ENCODE results near the gene GPN2. TPM values are rescaled to one million over a fixed set of nuclear protein-coding genes. Genes with fewer than 3 reads are reported as not detected.
"Not testable (repeated sequence)": the region's sequence is repeated elsewhere in the genome, so short reads cannot be mapped to it uniquely, and the experiment has no call there.

Gene GPN2
- polyA plus RNA-seq, 1 donor from 2014 or later, result 20.2 TPM

DNA sequence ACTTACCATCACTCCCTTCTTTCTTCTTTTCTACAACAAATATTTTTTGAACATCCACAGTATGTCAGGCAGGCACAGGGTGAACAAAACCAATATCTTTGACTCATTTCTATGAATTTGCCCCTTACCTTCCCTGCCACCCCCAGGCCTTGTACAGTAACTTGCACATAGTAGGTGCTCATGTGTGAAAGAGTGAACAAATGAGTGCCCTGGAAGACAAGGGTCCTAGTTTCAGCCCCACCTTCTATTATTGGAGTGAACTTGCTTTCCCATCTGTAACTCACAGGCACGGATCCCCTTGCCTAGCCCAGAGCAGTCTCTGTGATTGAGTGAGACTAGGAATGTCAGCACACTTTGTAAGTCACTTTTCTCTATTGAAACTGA lies 50.8 kb downstream of the GPN2 start:
- H3K9me3 ChIP-seq (ENCODE audit: low read length), result no peaks in the 10 kb centered on the region
- no peak overlapping the region for H2AFZ ChIP-seq (ENCODE audit: low read depth, low read length)
- TF ChIP-seq EP300 (conservative IDR thresholded peaks at IDR 0.05; ENCODE audit: poor library complexity, severe bottlenecking) (no peak), TAF1 (IDR thresholded peaks at IDR 0.05; ENCODE audit: low read depth) (no peak), MXI1 (conservative IDR thresholded peaks at IDR 0.05; ENCODE audit: poor library complexity, severe bottlenecking) (no peak), EZH2 (IDR thresholded peaks at IDR 0.05; ENCODE audit: borderline replicate concordance, insufficient read depth, low read length, poor library complexity, severe bottlenecking) (no peak), POLR2AphosphoS5 (IDR thresholded peaks at IDR 0.05) (no peak)
- TF ChIP-seq, protein P1, sequence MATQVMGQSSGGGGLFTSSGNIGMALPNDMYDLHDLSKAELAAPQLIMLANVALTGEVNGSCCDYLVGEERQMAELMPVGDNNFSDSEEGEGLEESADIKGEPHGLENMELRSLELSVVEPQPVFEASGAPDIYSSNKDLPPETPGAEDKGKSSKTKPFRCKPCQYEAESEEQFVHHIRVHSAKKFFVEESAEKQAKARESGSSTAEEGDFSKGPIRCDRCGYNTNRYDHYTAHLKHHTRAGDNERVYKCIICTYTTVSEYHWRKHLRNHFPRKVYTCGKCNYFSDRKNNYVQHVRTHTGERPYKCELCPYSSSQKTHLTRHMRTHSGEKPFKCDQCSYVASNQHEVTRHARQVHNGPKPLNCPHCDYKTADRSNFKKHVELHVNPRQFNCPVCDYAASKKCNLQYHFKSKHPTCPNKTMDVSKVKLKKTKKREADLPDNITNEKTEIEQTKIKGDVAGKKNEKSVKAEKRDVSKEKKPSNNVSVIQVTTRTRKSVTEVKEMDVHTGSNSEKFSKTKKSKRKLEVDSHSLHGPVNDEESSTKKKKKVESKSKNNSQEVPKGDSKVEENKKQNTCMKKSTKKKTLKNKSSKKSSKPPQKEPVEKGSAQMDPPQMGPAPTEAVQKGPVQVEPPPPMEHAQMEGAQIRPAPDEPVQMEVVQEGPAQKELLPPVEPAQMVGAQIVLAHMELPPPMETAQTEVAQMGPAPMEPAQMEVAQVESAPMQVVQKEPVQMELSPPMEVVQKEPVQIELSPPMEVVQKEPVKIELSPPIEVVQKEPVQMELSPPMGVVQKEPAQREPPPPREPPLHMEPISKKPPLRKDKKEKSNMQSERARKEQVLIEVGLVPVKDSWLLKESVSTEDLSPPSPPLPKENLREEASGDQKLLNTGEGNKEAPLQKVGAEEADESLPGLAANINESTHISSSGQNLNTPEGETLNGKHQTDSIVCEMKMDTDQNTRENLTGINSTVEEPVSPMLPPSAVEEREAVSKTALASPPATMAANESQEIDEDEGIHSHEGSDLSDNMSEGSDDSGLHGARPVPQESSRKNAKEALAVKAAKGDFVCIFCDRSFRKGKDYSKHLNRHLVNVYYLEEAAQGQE (IDR thresholded peaks at IDR 0.05; ENCODE audit: borderline replicate concordance), result no peak
- TF ChIP-seq, protein P2, sequence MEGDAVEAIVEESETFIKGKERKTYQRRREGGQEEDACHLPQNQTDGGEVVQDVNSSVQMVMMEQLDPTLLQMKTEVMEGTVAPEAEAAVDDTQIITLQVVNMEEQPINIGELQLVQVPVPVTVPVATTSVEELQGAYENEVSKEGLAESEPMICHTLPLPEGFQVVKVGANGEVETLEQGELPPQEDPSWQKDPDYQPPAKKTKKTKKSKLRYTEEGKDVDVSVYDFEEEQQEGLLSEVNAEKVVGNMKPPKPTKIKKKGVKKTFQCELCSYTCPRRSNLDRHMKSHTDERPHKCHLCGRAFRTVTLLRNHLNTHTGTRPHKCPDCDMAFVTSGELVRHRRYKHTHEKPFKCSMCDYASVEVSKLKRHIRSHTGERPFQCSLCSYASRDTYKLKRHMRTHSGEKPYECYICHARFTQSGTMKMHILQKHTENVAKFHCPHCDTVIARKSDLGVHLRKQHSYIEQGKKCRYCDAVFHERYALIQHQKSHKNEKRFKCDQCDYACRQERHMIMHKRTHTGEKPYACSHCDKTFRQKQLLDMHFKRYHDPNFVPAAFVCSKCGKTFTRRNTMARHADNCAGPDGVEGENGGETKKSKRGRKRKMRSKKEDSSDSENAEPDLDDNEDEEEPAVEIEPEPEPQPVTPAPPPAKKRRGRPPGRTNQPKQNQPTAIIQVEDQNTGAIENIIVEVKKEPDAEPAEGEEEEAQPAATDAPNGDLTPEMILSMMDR (IDR thresholded peaks at IDR 0.05; ENCODE audit: poor library complexity, severe bottlenecking), result no peak
- H3F3A ChIP-seq (ENCODE audit: insufficient read depth, low read length, poor library complexity, severe bottlenecking), result no peaks in the 10 kb centered on the region
- H3K36me3 ChIP-seq (ENCODE audit: insufficient read depth, low read length), result no peaks in the 10 kb centered on the region
- H3K9ac ChIP-seq (ENCODE audit: low read length), result no peak overlapping the region
- no peaks in the 10 kb centered on the region for H3K79me2 ChIP-seq (replicated peaks; ENCODE audit: insufficient read depth, low read length)
- no peaks in the 10 kb centered on the region for H3K27me3 ChIP-seq (ENCODE audit: insufficient read depth, low read depth, low read length)
- H3K27ac ChIP-seq (ENCODE audit: low read length), result no peak overlapping the region
- H4K20me1 ChIP-seq (ENCODE audit: insufficient read depth), result no peaks in the 10 kb centered on the region
- H3K4me2 ChIP-seq (ENCODE audit: low read length), result no peak overlapping the region
- no peaks in the 10 kb centered on the region for H3K9me2 ChIP-seq (ENCODE audit: insufficient read depth, low read length)
- H3K4me3 ChIP-seq (ENCODE audit: low read length), result no peak overlapping the region

DNA sequence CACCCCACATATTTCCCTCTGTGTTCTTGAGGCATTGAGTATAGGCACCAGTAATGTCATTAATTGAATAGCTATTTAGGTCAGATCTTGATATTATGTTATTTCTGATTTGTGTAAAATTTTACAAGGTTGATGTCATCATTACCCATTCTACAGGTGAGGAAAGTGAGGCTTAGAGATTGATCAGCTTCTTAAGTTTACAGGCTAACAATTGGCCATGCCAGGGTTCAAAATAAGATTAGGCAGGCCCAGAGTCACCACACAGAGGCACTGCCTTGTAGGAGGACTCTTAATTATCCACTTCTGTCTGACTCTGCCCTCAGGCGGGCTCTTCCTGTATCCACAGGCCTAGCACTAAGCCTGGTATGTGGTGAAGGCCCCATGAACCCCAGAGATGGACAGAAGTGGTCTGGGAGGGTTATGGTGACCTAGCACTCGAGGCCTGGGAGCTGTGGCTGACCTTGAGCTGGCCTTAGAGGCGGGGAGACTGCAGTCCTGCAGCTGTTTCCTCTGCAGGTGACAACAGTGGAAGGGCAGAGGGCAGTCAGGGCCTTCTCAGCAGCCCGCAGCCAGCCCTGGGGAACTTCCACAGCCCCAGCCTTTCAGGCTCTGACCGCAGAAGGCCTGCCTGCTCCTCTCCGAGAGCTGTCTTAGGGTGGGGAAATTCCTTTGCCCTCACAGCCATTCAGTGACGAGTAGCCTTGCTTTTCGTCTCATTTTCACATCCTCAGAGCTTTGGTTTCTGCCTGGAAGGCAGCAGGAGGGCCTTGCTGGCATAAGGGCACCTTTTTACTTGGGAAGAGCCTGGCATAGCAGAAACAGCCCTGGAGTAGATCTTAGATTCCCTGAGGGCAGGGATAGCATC lies 51.4 kb downstream of the GPN2 start:
- H3K9me2 ChIP-seq (ENCODE audit: insufficient read depth, low read length), result no peaks in the 10 kb centered on the region
- H2AFZ ChIP-seq (ENCODE audit: low read depth, low read length), result no peak overlapping the region
- no peak overlapping the region for H3K9ac ChIP-seq (ENCODE audit: low read length)
- TF ChIP-seq, protein P1 (IDR thresholded peaks at IDR 0.05; ENCODE audit: borderline replicate concordance), result no peak
- no peak for TF ChIP-seq POLR2AphosphoS5 (IDR thresholded peaks at IDR 0.05)
- no peak for TF ChIP-seq TAF1 (IDR thresholded peaks at IDR 0.05; ENCODE audit: low read depth)
- TF ChIP-seq EP300 (conservative IDR thresholded peaks at IDR 0.05; ENCODE audit: poor library complexity, severe bottlenecking), result no peak
- TF ChIP-seq RAD21 (conservative IDR thresholded peaks at IDR 0.05), result no peak
- TF ChIP-seq EZH2 (IDR thresholded peaks at IDR 0.05; ENCODE audit: borderline replicate concordance, insufficient read depth, low read length, poor library complexity, severe bottlenecking), result no peak
- TF ChIP-seq, protein P2 (IDR thresholded peaks at IDR 0.05; ENCODE audit: poor library complexity, severe bottlenecking), result no peak
- TF ChIP-seq MXI1 (conservative IDR thresholded peaks at IDR 0.05; ENCODE audit: poor library complexity, severe bottlenecking), result no peak
- TF ChIP-seq SMC3 (conservative IDR thresholded peaks at IDR 0.05; ENCODE audit: poor library complexity), result no peak
- no peaks in the 10 kb centered on the region for H3K27me3 ChIP-seq (ENCODE audit: insufficient read depth, low read depth, low read length)
- H3K9me3 ChIP-seq (ENCODE audit: low read length), result no peaks in the 10 kb centered on the region
- no peaks in the 10 kb centered on the region for H4K20me1 ChIP-seq (ENCODE audit: insufficient read depth)
- no peak overlapping the region for H3K4me3 ChIP-seq (ENCODE audit: low read length)
- H3K27ac ChIP-seq (ENCODE audit: low read length), result no peak overlapping the region
- H3F3A ChIP-seq (ENCODE audit: insufficient read depth, low read length, poor library complexity, severe bottlenecking), result no peaks in the 10 kb centered on the region
- no peaks in the 10 kb centered on the region for H3K36me3 ChIP-seq (ENCODE audit: insufficient read depth, low read length)
- no peak overlapping the region for H3K4me2 ChIP-seq (ENCODE audit: low read length)
- H3K79me2 ChIP-seq (replicated peaks; ENCODE audit: insufficient read depth, low read length), result no peaks in the 10 kb centered on the region

DNA sequence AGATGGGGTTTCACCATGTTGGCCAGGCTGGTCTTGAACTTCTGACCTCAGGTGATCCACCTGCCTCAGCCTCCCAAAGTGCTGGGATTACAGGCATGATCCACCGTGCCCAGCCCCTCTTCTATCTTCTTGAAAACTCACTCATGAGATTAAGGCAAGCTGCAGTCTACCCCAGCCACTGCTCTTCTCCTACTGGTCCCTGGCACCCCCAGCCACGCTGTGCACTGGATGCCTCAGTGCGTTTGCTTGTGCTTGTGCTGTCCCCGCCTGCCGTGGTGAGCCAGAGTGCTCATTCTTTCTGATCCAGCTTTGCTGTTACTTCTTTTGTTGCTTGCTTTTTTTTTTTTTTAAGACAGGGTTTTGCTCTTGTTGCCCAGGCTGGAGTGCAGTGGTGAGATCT lies 52.4 kb downstream of the GPN2 start:
- not testable (repeated sequence) for H3K4me3 ChIP-seq (ENCODE audit: low read length); H3K9ac ChIP-seq (ENCODE audit: low read length); H2AFZ ChIP-seq (ENCODE audit: low read depth, low read length); H3K27ac ChIP-seq (ENCODE audit: low read length); H3K9me2 ChIP-seq (ENCODE audit: insufficient read depth, low read length); H4K20me1 ChIP-seq (ENCODE audit: insufficient read depth); H3K27me3 ChIP-seq (ENCODE audit: insufficient read depth, low read depth, low read length); H3K79me2 ChIP-seq (replicated peaks; ENCODE audit: insufficient read depth, low read length); H3K4me2 ChIP-seq (ENCODE audit: low read length); H3F3A ChIP-seq (ENCODE audit: insufficient read depth, low read length, poor library complexity, severe bottlenecking); H3K9me3 ChIP-seq (ENCODE audit: low read length); H3K36me3 ChIP-seq (ENCODE audit: insufficient read depth, low read length)
